ENCODE data around the gene HTR1E. TPM values are rescaled to one million over a fixed set of nuclear protein-coding genes. Genes with fewer than 3 reads are reported as not detected.

HTR1E gene
- total and polyA plus RNA-seq, 9 of the 15 experiments (the other 6 are each of a cell fraction or from before 2014, with no cell fraction given) = not detected

- no peak for TF ChIP-seq CHD7 (IDR thresholded peaks at IDR 0.05; ENCODE audit: low read depth, low read length)
- TF ChIP-seq BMI1 (IDR thresholded peaks at IDR 0.05; ENCODE audit: low read length) = no peak
- TF ChIP-seq PPARD (CRISPR knock-in tag; IDR thresholded peaks at IDR 0.05) = no peak
- TF ChIP-seq MAZ (CRISPR knock-in tag; conservative IDR thresholded peaks at IDR 0.05 in 1 of 2, IDR thresholded peaks at IDR 0.05 in 1 of 2) = no peak
These were observed 5.6 kb downstream of the HTR1E start (continued) for GRCh38 chr6:86942769-86943516.
